ENCODE data around the gene FAM219B. TPM values are rescaled to one million over a fixed set of nuclear protein-coding genes. Genes with fewer than 3 reads are reported as not detected.
A peak's percentile ranks its signal among the peaks of the same experiment; 100 is the strongest.

Gene FAM219B
- total RNA-seq, 1 experiment from 2014 or later: 73.7 TPM

DNA sequence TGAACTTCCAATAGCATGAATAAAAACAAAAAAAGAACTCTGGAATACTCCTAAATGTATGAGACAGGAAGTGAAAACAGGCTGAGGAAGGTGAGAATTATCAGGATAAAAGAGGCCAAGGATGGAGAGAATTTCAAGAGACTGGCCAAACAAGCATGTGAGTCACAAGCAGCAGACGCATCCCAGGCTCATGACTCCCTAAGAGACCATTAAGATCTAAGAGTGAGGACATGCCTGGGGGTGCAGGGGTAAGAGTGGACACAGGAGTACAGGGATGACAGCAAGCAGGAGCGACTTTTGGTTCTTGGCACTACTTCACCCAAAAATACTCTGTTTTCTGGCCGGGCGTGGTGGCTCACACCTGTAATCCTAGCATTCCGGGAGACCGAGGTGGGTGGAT lies 40.6 kb downstream of the FAM219B start:
- H3K36me3 Mint-ChIP-seq (ENCODE audit: insufficient read depth, unreplicated experiment): peaks cover 54% of the 10 kb centered on the region
- TF ChIP-seq, protein P1, sequence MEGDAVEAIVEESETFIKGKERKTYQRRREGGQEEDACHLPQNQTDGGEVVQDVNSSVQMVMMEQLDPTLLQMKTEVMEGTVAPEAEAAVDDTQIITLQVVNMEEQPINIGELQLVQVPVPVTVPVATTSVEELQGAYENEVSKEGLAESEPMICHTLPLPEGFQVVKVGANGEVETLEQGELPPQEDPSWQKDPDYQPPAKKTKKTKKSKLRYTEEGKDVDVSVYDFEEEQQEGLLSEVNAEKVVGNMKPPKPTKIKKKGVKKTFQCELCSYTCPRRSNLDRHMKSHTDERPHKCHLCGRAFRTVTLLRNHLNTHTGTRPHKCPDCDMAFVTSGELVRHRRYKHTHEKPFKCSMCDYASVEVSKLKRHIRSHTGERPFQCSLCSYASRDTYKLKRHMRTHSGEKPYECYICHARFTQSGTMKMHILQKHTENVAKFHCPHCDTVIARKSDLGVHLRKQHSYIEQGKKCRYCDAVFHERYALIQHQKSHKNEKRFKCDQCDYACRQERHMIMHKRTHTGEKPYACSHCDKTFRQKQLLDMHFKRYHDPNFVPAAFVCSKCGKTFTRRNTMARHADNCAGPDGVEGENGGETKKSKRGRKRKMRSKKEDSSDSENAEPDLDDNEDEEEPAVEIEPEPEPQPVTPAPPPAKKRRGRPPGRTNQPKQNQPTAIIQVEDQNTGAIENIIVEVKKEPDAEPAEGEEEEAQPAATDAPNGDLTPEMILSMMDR (IDR thresholded peaks at IDR 0.05; ENCODE audit: insufficient read depth in 1 of 2, low read depth in 1 of 2, low read length in 1 of 2, severe bottlenecking in 1 of 2, unreplicated experiment in 1 of 2): no peak
- H3K4me1 Mint-ChIP-seq (ENCODE audit: low read depth, unreplicated experiment): peaks cover 49% of the 10 kb centered on the region
- BruUV-seq (replicated peaks): no TSS peak
- peak overlapping the region; percentile 16 for H3K27ac Mint-ChIP-seq (ENCODE audit: unreplicated experiment)
- no peak overlapping the region for H3K4me3 ChIP-seq (ENCODE audit: low read depth, low read length)
- peaks cover 3% of the 10 kb centered on the region; the same call in 1 of the 2 replicates for H3K36me3 ChIP-seq (ENCODE audit: control insufficient read depth, insufficient read depth, low read length)
- no peak overlapping the region for H3K4me3 Mint-ChIP-seq (ENCODE audit: unreplicated experiment)
- no peaks in the 10 kb centered on the region for H3K9me3 Mint-ChIP-seq (ENCODE audit: unreplicated experiment)
- no peaks in the 10 kb centered on the region for H3K27me3 ChIP-seq (replicated peaks; ENCODE audit: control insufficient read depth, insufficient read depth, low read length)
- ChIA-PET CTCF (interaction anchor here (0.6 kb wide), 2 partner anchors 36 to 55 kb away, joined by 3 to 5 read pairs; no protein-coding TSS in a partner anchor), POLR2A (no interaction called here)
- DNase-seq: no peak
- H3K27me3 Mint-ChIP-seq (ENCODE audit: insufficient read depth, unreplicated experiment): no peaks in the 10 kb centered on the region
- peaks cover 6% of the 10 kb centered on the region; the same call in 1 of the 2 replicates for H3K9me3 ChIP-seq
- intact Hi-C loops (cut with micrococcal nuclease; ENCODE audit: unreplicated experiment): no loop called here
- peaks cover 46% of the 10 kb centered on the region for H3K4me1 ChIP-seq

DNA sequence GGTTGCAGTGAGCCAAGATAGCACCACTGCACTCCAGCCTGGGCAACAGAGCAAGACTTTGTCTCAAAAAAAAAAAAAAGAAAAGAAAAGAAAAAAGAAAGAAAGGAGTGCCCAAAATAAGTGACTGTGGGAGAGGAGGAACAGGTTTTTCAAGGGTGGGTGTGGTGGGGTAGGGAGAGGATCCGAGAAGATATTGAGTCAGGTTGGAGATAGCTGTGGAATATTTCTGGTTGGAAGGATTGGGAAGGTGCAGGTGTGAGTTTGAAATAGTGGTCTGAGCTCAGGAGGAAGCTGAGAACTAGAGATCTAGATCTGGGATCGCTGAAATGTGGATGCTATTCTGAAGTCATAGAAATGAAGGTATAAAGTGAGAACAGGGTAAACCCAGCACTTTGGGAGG lies 41.3 kb downstream of the FAM219B start:
- Histone ChIP-seq H3K4me3 (ENCODE audit: low read depth, low read length) (no peak overlapping the region), H3K27me3 (replicated peaks; ENCODE audit: control insufficient read depth, insufficient read depth, low read length) (no peaks in the 10 kb centered on the region), H3K36me3 (ENCODE audit: control insufficient read depth, insufficient read depth, low read length) (peaks cover 3% of the 10 kb centered on the region; the same call in 1 of the 2 replicates), H3K4me1 (peaks cover 38% of the 10 kb centered on the region), H3K9me3 (peaks cover 6% of the 10 kb centered on the region; the same call in 1 of the 2 replicates)
- CTCF ChIA-PET: interaction anchor here (0.6 to 0.9 kb wide), 2 partner anchors 37 to 94 kb away, joined by 3 to 5 read pairs; no protein-coding TSS in a partner anchor
- no peak for DNase-seq
- TF ChIP-seq, protein P1 (IDR thresholded peaks at IDR 0.05; ENCODE audit: insufficient read depth in 1 of 2, low read depth in 1 of 2, low read length in 1 of 2, severe bottlenecking in 1 of 2, unreplicated experiment in 1 of 2): no peak
- peaks cover 47% of the 10 kb centered on the region for H3K36me3 Mint-ChIP-seq (ENCODE audit: insufficient read depth, unreplicated experiment)
- POLR2A ChIA-PET: interaction anchor here (0.7 kb wide), 1 partner anchor 82 kb away, joined by 3 read pairs; no protein-coding TSS in a partner anchor
- no peaks in the 10 kb centered on the region for H3K9me3 Mint-ChIP-seq (ENCODE audit: unreplicated experiment)
- no peaks in the 10 kb centered on the region for H3K27me3 Mint-ChIP-seq (ENCODE audit: insufficient read depth, unreplicated experiment)
- intact Hi-C loops (cut with micrococcal nuclease; ENCODE audit: unreplicated experiment): no loop called here
- H3K4me3 Mint-ChIP-seq (ENCODE audit: unreplicated experiment): no peak overlapping the region
- no TSS peak for BruUV-seq (replicated peaks)
- H3K27ac Mint-ChIP-seq (ENCODE audit: unreplicated experiment): peak overlapping the region; percentile 16
- H3K4me1 Mint-ChIP-seq (ENCODE audit: low read depth, unreplicated experiment): peaks cover 42% of the 10 kb centered on the region

DNA sequence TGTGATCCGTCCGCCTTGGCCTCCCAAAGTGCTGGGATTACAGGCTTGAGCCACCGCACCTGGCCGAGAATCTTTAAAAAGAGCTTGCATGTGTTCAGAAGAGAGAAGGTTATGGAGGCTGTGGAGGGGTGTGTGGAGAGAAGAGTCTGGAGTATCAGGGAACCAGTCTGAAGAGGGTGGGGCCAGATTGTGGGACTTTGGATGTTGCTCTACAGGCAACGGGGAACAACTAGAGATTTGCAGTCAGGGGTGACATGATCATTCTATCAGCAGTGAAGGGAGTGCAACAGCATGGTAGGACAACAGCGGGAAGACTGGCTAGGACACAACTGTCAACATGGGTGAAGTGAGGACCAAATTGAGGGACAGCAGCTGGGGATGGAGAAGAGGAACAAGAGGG lies 42.4 kb downstream of the FAM219B start:
- intact Hi-C loops (cut with micrococcal nuclease; ENCODE audit: unreplicated experiment): no loop called here

More for the DNA sequence above, 42.4 kb downstream of the FAM219B start:
- ChIA-PET CTCF (no interaction called here), POLR2A (no interaction called here)
- Histone ChIP-seq H3K9me3 (peaks cover 6% of the 10 kb centered on the region; the same call in 1 of the 2 replicates), H3K27me3 (replicated peaks; ENCODE audit: control insufficient read depth, insufficient read depth, low read length) (no peaks in the 10 kb centered on the region), H3K4me3 (ENCODE audit: low read depth, low read length) (no peak overlapping the region), H3K36me3 (ENCODE audit: control insufficient read depth, insufficient read depth, low read length) (peaks cover 3% of the 10 kb centered on the region; the same call in 1 of the 2 replicates), H3K4me1 (peaks cover 28% of the 10 kb centered on the region)
- H3K27ac Mint-ChIP-seq (ENCODE audit: unreplicated experiment): no peak overlapping the region
- TF ChIP-seq, protein P1 (IDR thresholded peaks at IDR 0.05; ENCODE audit: insufficient read depth in 1 of 2, low read depth in 1 of 2, low read length in 1 of 2, severe bottlenecking in 1 of 2, unreplicated experiment in 1 of 2): no peak
- DNase-seq: no peak
- no peaks in the 10 kb centered on the region for H3K9me3 Mint-ChIP-seq (ENCODE audit: unreplicated experiment)
- no peak overlapping the region for H3K4me3 Mint-ChIP-seq (ENCODE audit: unreplicated experiment)
- H3K27me3 Mint-ChIP-seq (ENCODE audit: insufficient read depth, unreplicated experiment): no peaks in the 10 kb centered on the region
- H3K36me3 Mint-ChIP-seq (ENCODE audit: insufficient read depth, unreplicated experiment): peaks cover 44% of the 10 kb centered on the region
- no TSS peak for BruUV-seq (replicated peaks)
- H3K4me1 Mint-ChIP-seq (ENCODE audit: low read depth, unreplicated experiment): peaks cover 38% of the 10 kb centered on the region

Data from Caco-2 (cell line).